C4-2B (cell line): ENCODE data around the gene CNGB1.

Source experiments
- CTCF ChIP-seq: fragments of 450-650 bp; conservative IDR thresholded peaks from 2 replicates; pipeline ENCODE4 v1.5.1; 2017; ENCODE audit warnings: mild to moderate bottlenecking
- ZFX ChIP-seq: fragments of 450-650 bp; IDR thresholded peaks from 2 replicates; pipeline ENCODE4 v1.6.1; 2017

- TF ChIP-seq CTCF (no peak), ZFX (no peak)
These were observed 24.6 kb downstream of the CNGB1 start for GRCh38 chr16:57946181-57946801.
